GM12874 (cell line): ENCODE data around the gene NEURL1.

Experiments used
- TF ChIP-seq, protein P1 (sequence below): IDR thresholded peaks from 2 replicates; pipeline ENCODE4 v1.5.1; 2011; ENCODE audit warnings: low read depth, mild to moderate bottlenecking, control low read depth, low read length, moderate library complexity; ENCODE audit not compliant: insufficient read depth

NEURL1 gene

DNA sequence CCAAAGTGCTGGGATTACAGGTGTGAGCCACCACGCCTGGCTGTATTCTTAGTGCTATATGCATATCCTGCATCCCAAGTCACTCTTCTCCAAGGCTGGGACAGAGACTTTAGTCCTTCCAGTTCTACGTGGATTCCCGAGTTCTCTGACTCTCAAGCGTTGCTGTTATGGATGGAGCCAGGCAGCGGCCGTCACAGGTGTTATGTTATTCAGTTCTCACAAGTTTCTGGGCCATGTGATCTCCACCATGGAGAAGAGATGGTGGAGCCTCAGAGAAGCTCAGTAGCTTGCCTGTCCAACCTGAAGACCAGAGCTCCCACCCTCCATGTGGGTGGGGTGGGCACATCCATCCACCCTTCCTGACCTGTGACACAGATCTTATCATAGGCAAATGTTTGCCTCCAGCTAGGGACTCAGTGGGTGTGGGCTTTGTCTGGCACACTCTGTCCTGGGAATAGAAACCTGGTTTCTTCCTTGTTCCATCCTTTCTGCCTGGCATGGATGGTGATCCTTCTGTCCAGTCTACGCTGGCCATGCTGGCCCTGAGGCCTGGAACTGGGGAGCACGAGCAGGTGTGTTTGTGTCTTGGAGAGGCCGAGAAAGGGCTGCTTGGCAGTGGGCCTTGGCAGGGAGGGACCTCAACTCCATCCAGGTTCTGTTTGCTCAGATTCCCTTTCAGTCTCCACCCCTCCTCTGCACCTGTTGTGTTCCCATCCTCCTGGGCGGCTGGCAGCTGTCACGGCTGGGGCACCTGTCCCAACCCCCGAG lies 55.3 kb downstream of the NEURL1 start:
- TF ChIP-seq, protein P1, sequence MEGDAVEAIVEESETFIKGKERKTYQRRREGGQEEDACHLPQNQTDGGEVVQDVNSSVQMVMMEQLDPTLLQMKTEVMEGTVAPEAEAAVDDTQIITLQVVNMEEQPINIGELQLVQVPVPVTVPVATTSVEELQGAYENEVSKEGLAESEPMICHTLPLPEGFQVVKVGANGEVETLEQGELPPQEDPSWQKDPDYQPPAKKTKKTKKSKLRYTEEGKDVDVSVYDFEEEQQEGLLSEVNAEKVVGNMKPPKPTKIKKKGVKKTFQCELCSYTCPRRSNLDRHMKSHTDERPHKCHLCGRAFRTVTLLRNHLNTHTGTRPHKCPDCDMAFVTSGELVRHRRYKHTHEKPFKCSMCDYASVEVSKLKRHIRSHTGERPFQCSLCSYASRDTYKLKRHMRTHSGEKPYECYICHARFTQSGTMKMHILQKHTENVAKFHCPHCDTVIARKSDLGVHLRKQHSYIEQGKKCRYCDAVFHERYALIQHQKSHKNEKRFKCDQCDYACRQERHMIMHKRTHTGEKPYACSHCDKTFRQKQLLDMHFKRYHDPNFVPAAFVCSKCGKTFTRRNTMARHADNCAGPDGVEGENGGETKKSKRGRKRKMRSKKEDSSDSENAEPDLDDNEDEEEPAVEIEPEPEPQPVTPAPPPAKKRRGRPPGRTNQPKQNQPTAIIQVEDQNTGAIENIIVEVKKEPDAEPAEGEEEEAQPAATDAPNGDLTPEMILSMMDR: no peak

DNA sequence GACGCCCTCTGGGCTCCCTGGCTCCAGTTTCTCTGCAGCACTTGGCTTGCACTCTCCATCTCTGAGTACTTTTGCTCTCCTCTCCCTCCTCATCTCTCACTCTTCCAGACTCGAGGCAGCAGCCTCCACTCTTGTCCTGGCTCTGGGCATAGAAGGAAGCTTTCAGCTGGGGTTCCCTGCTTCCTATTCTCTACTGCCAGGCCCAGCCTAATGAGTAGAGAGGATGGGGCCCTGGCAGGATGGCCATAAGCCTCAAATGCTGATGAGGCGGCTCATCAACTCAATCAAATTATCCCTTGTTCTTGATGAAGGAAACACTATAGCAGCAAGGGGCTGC lies 55.8 kb downstream of the NEURL1 start:
- TF ChIP-seq, protein P1: no peak

DNA sequence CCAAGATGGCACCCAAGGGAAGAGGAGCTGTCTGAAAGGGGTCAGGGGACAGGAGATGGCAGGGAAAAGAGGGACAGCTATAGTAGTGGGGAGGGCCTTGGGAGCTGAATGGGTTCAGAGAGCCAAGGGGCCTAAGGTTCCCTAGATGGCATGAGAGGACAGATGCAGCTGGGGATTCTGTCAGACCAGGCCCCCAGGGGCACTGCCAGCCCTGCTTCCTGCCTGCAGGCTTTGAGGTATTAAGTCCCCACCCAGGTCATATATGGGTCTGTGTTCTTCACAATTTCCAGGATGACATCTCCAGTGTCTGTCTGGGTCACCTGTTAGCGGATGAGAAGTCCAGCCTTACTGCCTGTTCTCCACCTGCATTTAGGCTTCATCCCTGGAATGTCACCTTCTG lies 56.7 kb downstream of the NEURL1 start:
- TF ChIP-seq, protein P1: no peak

DNA sequence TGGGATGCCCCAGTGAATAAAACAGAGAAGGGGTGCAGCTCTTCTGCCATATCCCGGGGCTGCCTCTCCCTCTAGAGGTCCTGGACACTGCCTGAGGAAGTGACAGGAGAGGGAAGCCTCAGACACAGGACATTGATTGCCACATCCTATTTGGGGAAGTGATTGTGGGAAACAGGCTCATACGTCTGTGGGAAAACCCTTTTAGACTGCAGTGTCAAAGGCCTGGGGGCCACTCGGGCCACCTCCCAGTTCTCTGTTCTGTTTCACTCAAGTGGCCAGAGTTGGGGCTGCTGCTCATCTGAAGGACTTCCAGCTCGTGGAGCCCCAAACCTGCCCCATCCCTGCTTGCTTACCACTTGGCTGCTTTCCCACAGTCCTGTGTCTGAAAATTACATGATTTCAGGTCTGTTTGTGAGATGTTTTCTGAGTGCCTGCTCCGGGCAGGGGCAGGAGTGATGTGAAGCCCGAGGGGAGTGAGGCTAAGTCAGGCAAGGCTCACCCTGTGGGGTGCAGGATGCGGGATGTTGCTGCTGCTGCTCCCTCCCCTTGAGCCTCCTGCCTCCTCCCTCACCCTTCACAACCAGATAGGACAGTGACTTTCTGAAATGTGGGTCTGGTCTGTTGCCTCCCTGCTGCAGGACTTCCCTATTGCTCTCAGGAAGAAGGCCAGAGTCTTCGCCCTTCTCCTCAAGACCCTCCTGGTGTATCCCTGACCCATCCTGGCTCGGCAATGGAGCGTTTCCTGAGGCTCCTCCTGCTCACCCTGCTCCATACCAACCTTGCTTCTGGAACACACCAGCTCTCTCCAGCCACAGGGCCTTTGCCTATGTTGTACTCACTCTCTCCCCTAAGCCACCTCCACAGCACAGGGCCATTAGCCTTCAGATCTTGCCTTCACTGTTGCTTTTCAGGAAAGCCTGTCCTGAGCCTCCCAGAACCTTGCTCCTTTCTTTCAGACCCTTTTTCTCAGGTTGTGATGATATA lies 58.4 kb downstream of the NEURL1 start:
- TF ChIP-seq, protein P1: no peak

DNA sequence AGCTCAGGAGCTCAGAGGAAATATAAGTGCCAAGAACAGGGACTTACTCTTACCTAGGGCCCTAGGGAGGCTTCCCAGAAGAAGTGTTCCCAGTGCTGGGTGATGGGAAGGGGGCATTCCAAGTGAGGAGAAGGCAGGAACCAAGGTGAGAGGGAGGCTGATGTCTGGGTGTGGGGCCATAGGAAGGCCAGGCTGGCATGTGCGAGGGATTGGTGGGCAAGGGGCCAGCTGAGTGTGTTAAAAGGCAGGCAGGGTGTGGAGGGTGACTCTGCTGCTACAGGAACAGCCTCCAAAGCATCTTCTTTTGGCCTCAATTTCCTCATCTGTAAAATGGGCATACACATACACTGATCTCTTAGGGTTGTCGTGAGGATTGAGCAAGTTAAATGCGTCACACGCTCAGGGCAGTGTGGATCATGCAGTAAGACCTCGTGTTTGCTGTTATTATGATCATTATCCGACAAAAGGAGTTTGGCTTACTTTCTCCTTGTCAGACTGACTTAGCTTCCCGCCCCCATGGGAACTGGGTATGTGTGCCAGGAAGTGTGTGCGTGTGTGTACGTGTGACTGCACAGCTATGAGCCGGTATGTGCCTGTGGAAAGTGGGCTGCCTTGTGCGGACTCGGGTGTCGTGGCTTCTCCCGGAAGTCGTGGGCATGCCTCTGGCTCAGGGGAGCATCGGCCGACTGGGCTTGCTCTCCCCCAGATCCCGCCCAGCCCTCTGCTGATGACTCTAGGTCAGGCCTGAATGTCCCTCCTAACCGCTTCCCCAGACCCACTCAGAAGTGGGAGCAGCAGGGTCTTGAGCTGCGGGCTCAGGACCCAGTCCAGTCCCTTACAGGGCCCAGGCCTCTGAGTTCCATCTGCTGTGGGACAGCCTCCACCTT lies 59.6 kb downstream of the NEURL1 start:
- TF ChIP-seq, protein P1: no peak

DNA sequence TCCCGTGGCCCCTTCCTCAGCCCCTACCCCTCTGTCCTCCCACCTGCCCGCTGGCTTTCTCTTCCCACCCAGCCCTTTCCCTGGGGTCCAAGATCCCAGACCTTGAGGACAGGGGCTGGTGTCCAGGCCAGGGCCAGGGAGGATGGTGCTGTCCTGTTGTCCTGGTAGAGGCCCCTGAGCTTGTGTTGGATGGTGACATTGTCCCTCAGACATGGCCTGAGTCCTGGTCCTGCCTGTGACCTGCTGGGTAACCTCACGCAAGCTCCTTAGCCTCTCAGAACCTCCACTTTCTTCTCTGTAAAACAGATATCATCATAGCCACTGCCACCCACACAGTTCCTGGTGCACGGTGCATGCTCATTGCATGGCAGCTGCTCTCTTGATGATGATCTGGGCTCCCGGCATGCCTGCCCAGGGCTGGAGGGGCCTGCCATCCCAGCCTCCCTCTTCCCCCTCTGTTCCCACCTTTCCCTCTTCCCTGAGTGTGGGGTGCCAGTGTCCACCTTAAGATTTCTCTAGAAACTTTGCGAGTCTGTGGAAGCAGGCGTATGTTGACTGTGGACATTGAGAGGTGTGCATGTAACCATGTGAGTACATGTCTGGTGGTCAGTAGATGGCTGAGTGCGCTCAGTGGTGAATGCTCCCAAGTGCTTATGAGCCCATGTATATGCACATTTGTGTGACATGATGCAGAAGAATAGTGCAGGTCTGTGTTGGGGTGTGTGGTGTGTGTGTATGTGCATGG lies 60.4 kb downstream of the NEURL1 start:
- TF ChIP-seq, protein P1: no peak
